GM12891 (cell line): Measurements from ENCODE around the gene USP27X.

Experiments
- PAX5 ChIP-seq: IDR thresholded peaks from 2 replicates; pipeline ENCODE4 v1.6.1; 2011; ENCODE audit warnings: low read length, moderate library complexity, mild to moderate bottlenecking; ENCODE audit not compliant: insufficient read depth, severe bottlenecking
- POLR2A ChIP-seq: IDR thresholded peaks from 2 replicates; pipeline ENCODE4 v1.6.1; 2011; ENCODE audit warnings: low read depth, low read length, control low read depth
- POLR2AphosphoS5 ChIP-seq: IDR thresholded peaks from 2 replicates; pipeline ENCODE4 v1.6.1; 2011; ENCODE audit warnings: low read depth, low read length, control low read depth
- POU2F2 ChIP-seq: IDR thresholded peaks from 2 replicates; pipeline ENCODE4 v1.6.1; 2011; ENCODE audit warnings: low read depth, mild to moderate bottlenecking, control low read depth, low read length, moderate library complexity
- SPI1 ChIP-seq: IDR thresholded peaks from 2 replicates; pipeline ENCODE4 v1.6.1; 2011; ENCODE audit warnings: low read depth, low read length, control low read depth
- TAF1 ChIP-seq: IDR thresholded peaks from 2 replicates; pipeline ENCODE4 v1.6.1; 2011; ENCODE audit warnings: low read depth, low read length, control low read depth

DNA sequence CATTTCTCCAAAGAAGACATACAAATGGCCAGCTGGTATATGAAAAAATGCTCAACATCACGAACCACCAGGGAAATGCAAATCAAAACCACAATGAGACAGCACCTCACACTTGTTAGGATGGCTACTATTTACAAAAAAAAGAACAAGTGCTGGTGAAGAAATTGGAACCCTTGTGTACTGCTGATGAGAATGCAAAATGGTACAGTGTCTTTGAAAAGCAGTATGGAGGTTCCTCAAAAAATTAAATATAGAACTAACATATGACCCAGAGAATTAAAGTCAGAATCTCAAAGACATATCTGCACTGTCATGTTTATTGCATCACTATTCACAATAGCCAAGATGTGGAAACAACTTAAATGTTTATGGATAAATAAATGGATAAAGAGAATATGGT, 29.3 kb upstream of the USP27X start:
- TF ChIP-seq POLR2A = no peak
- no peak for TF ChIP-seq POLR2AphosphoS5
- no peak for TF ChIP-seq TAF1
- TF ChIP-seq SPI1 = no peak
- no peak for TF ChIP-seq PAX5
- TF ChIP-seq POU2F2 = no peak
